ENCODE measurements around the gene SPTBN1.

SPTBN1 gene

GRCh38 chr2:54609241-54609640, 153.1 kb downstream of the SPTBN1 start:
- TF ChIP-seq, protein P1, sequence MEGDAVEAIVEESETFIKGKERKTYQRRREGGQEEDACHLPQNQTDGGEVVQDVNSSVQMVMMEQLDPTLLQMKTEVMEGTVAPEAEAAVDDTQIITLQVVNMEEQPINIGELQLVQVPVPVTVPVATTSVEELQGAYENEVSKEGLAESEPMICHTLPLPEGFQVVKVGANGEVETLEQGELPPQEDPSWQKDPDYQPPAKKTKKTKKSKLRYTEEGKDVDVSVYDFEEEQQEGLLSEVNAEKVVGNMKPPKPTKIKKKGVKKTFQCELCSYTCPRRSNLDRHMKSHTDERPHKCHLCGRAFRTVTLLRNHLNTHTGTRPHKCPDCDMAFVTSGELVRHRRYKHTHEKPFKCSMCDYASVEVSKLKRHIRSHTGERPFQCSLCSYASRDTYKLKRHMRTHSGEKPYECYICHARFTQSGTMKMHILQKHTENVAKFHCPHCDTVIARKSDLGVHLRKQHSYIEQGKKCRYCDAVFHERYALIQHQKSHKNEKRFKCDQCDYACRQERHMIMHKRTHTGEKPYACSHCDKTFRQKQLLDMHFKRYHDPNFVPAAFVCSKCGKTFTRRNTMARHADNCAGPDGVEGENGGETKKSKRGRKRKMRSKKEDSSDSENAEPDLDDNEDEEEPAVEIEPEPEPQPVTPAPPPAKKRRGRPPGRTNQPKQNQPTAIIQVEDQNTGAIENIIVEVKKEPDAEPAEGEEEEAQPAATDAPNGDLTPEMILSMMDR (IDR thresholded peaks at IDR 0.05) = no peak

DNA sequence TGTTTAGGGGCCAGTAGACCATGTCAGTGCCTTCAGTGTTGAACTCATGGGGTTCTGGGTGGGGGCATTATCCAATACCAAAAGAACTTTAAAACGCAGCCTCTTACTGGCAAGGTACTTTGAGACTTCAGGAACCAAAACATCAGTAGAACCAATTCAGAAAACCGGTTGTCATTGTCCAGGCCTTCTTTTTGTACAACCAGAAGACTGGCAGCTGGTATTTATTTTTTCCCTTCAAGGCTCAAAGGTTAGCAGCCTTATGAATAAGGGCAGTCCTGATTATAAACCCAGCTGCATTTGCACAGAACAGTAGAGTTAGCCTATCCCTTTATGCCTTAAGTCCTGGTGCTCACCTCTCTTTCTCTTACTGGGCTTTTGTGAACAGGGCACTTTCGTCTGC, 153.5 kb downstream of the SPTBN1 start:
- TF ChIP-seq, protein P1 (IDR thresholded peaks at IDR 0.05) = no peak

DNA sequence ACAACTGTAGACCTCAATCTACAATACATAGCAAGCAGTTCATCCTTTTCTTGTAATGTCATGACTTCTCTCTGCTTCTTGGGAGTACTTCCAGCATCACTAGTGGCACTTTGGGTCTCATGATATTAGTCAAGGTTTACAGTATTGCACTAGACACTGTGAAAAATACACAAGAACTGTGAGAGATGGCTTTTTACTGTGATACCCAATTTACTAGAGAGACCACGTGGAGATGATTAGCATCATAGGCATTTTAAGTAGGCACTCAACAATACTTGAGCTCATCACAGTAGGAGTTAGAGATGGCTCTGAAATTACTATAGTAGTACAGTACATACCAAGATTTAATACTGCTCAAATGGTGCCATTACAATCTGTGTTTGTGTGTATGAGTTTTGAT, 154.6 kb downstream of the SPTBN1 start:
- TF ChIP-seq, protein P1 (IDR thresholded peaks at IDR 0.05) = no peak

DNA sequence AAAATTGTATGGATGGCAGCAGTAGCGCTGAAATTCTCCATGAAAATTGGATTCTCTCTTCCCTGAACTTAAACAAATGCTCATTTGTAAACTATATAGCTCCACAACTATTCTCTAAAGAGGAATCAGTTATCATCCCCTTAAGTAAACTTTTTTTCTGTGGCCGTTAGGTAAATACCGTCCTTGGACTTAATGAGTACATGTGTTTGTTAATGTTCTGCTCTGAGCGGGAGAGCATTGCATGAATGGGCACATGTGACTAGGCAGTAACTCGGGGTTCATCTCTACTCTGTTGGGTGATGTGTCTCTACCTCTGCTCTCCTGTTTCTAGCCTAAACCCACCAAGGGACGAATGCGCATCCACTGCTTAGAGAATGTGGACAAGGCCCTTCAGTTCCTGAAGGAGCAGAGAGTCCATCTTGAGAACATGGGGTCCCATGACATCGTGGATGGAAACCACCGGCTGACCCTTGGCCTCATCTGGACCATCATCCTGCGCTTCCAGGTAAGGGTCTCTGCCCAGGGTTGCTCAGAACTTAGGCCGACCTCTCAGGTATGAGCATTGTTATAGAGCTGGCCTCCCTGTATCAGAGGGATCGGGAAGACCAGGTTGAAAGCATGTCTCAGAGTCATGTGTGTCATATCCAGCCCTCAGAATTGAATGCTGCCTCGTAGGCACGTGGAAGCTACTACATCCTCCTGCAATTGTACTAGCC, 155.9 kb downstream of the SPTBN1 start:
- TF ChIP-seq, protein P1 (IDR thresholded peaks at IDR 0.05) = no peak

GRCh38 chr2:54613386-54613785, 157.3 kb downstream of the SPTBN1 start:
- TF ChIP-seq, protein P1 (IDR thresholded peaks at IDR 0.05) = no peak

DNA sequence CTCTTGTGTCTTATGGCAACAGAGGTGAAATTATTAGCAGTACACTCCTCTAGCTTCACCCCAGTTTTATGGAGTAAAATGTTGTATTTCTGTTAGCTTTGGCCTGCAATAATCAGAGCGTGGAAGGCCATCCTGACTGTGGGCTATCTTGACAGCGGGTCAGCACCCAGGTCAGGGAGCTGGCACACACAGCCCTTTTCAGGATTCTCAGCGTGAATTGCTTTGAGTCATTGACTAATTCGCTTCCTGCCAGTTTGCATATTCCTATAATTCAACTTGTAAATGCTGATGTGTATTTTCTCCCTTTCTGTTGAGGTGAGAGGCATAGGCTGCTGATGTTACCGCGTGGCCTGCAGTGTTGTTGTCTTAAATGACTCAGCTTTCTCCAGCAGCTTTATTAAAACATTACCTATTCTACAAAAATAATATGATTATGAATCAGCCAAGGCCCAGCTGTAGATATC, 157.7 kb downstream of the SPTBN1 start:
- TF ChIP-seq, protein P1 (IDR thresholded peaks at IDR 0.05) = no peak

- TF ChIP-seq, protein P1 (IDR thresholded peaks at IDR 0.05) = no peak
Measured at GRCh38 chr2:54614819-54615218, 158.7 kb downstream of the SPTBN1 start.
